Medulla oblongata (tissue), 1 donor: Measurements from ENCODE around the gene MCMBP.
"Not testable (repeated sequence)": the region's sequence is repeated elsewhere in the genome, so short reads cannot be mapped to it uniquely, and the experiment has no call there.

Experiments used
- DNase-seq: peaks from one replicate; pipeline ENCODE4 v3.0.0-alpha.2; 2015; ENCODE audit errors: extremely low spot score

Gene MCMBP

GRCh38 chr10:119829429-119829828, 43.2 kb downstream of the MCMBP start:
- DNase-seq = no peak

- no peak for DNase-seq
Measured at GRCh38 chr10:119827430-119827829, 45.2 kb downstream of the MCMBP start.

GRCh38 chr10:119826771-119827170, 45.9 kb downstream of the MCMBP start:
- no peak for DNase-seq

- no peak for DNase-seq
Measured at GRCh38 chr10:119824299-119824698, 48.3 kb downstream of the MCMBP start.

GRCh38 chr10:119821182-119821581, 51.5 kb downstream of the MCMBP start:
- no peak for DNase-seq

GRCh38 chr10:119818889-119819270, 53.8 kb downstream of the MCMBP start:
- DNase-seq = no peak

- peak; percentile 44 for DNase-seq
Measured at GRCh38 chr10:119817991-119818888, 54.4 kb downstream of the MCMBP start.

GRCh38 chr10:119815671-119816070, 57.0 kb downstream of the MCMBP start:
- DNase-seq = no peak

- no peak for DNase-seq
Measured at GRCh38 chr10:119812684-119813083, 60.0 kb downstream of the MCMBP start.

- DNase-seq = no peak
Measured at GRCh38 chr10:119811122-119811521, 61.5 kb downstream of the MCMBP start.

GRCh38 chr10:119807960-119808697, 64.5 kb downstream of the MCMBP start:
- DNase-seq = no peak

- no peak for DNase-seq
Measured at GRCh38 chr10:119806334-119807130, 66.1 kb downstream of the MCMBP start.

- DNase-seq = no peak
Measured at GRCh38 chr10:119805702-119806230, 66.9 kb downstream of the MCMBP start.

GRCh38 chr10:119803264-119803663, 69.4 kb downstream of the MCMBP start:
- no peak for DNase-seq

- no peak for DNase-seq
Measured at GRCh38 chr10:119801998-119802538, 70.6 kb downstream of the MCMBP start.

- DNase-seq = no peak
Measured at GRCh38 chr10:119801176-119801575, 71.5 kb downstream of the MCMBP start.

- DNase-seq = no peak
Measured at GRCh38 chr10:119796039-119796438, 76.6 kb downstream of the MCMBP start.

GRCh38 chr10:119795101-119795500, 77.5 kb downstream of the MCMBP start:
- DNase-seq = not testable (repeated sequence)

GRCh38 chr10:119786117-119786769, 86.4 kb downstream of the MCMBP start:
- DNase-seq = peak; percentile 78

- peak; percentile 67 for DNase-seq
Measured at GRCh38 chr10:119784340-119785067, 88.1 kb downstream of the MCMBP start.
